T47D (cell line): ENCODE measurements around the gene TIPIN.
A peak's percentile ranks its signal among the peaks of the same experiment; 100 is the strongest.

ENCODE experiments used
- DNase-seq, 2 experiments: peaks; one replicate each; pipeline versions ENCODE4 v3.0.0 to v3.0.0-alpha.2; 2011 to 2012; ENCODE audit warnings: low read depth in 1 of 2, low spot score in 1 of 2
- JUND ChIP-seq: IDR thresholded peaks from 2 replicates; pipeline ENCODE4 v1.6.1; 2012; ENCODE audit warnings: low read depth
- in situ Hi-C: cut with HindIII; loops from 2 replicates; pipeline ENCODE4 v1.10.0; 2016; ENCODE audit warnings: low sequenced_read_pairs, low pct_unique_long_range_greater_than_20kb

TIPIN gene

DNA sequence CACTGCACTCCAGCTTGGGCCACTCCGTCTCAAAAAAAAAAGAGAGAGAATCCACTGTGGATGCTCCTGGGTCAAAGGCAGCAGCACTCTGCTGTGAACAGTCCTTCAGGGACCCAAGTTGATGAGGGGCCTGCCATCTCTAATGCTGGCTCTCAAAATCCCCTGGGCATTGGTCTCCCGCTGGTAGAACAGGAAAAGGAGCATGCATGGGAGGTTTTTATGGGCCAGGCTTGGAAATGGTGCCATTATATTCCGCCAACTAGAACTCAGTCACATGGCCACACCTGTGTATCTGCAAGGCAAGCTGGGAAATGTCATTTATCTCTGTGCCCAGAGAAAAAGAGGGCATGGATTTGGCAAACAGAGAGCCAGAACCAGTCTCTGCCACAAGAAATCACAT is 66.5 kb downstream of the TIPIN start:
- no peak for DNase-seq
- TF ChIP-seq JUND = no peak
- in situ Hi-C loops = no loop called here

DNA sequence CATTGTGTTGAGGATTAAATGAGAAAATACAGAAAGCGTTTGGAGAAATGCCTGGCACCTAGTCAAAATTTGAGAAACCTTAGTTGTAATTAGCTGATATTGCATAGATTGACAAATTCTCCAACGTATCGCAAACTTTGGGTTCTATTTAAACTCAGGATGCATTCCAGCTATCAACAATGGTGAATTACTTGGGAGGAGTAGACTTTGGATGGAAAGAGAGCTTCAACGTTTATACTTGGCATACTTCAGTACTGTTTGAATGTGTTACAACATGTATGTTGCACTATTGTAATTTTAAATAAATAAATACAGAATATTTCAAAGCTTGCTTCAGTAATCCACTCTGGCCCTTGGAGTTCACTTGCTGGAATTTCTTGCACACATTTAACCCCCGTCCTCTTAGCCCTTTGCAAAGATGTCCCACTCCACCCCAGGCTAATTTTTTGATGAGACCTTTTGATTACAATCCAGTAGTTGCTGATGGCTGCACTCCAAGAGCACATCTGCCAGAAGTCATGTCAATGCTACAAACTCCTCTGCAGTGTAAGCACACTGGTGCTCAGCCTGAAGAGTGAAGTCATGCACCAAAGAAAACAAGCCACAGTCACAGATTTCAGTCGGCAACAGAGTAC is 67.8 kb downstream of the TIPIN start:
- in situ Hi-C loops = no loop called here
- DNase-seq = no peak
- TF ChIP-seq JUND = no peak

DNA sequence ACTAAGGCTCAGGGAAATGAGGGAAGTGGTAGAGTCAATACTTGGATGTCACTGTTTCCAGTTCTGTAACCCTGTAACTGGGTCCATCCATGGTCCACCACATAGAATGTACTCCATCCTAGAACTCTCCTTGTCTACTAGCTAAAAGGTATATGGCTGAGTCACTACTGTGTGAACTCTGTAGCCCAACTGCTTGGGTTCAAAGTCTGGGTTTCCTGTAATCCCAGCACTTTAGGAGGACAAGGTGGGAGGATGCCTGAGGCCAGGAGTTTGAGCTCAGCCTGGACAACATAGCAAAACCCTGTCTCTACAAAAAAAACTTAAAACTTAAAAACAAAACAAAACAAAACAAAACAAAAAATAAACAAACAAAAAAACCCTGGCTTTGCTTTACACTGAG is 68.4 kb downstream of the TIPIN start:
- DNase-seq = no peak
- in situ Hi-C loops = no loop called here

DNA sequence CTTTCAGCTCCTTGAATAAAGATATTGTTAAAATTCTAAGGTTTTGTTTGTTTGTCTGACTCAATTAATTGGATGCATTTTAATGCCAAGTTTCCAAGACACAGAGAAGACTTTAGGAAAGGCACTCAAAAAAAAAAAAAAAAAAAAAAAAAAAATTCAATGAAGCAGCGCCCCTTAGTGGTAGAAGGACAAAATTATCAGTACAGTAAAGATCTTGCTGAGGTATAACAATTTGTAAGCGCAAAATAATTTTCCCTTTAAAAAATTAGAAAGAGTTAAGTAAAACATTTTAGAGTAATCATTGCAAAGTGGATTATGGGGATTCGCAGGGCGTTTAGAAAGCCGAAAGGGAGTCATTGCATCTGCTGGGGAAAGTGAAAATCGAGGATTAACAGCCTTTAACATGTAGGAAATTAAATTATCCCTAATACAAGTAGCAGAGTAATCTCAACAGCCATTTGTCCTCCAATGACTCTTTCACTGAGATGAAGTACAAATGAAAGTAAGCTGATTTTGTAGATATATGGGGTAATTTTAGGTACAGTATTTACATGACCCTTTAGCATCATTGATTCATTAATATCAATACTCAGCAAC is 68.9 kb downstream of the TIPIN start:
- peak in 1 of 2 experiments; percentile 50 for DNase-seq
- no peak for TF ChIP-seq JUND
- in situ Hi-C loops = no loop called here

More for the DNA sequence above, 68.4 kb downstream of the TIPIN start:
- TF ChIP-seq JUND = no peak
